OCI-LY7 (cell line): Measurements from ENCODE around the gene NUP133. TPM values are rescaled to one million over a fixed set of nuclear protein-coding genes. Genes with fewer than 3 reads are reported as not detected.

Experiments
- BruUV-seq: library from RNA; stranded (reverse); fragments of 400-500 nt; replicated peaks from 2 replicates; lab custom pipeline; 2021; lab: Mats Ljungman, UMichigan
- CTCF ChIA-PET: fragments of 300-600 bp; sonication (Branson Sonifier 250); formaldehyde crosslinking; loops from one replicate; lab custom pipeline; 2022; ENCODE audit warnings: antibody characterized with exemption; ENCODE audit not compliant: unreplicated experiment; lab: Charles Lee
- POLR2A ChIA-PET: fragments of 300-600 bp; sonication (Branson Sonifier 250); formaldehyde crosslinking; loops from one replicate; lab custom pipeline; 2022; ENCODE audit warnings: antibody characterized with exemption; lab: Charles Lee
- DNase-seq: peaks from one replicate; pipeline ENCODE4 v3.0.0-alpha.2; 2015; ENCODE audit warnings: low spot score
- H2AFZ ChIP-seq: fragments of 200-600 bp; sonication (generic), shearing (Covaris generic); 2 replicates; pipeline ENCODE4 v1.6.1; 2014; ENCODE audit warnings: mild to moderate bottlenecking, antibody characterized with exemption, low read length, moderate library complexity
- H3K27ac ChIP-seq: fragments of 200-600 bp; sonication (generic); 2 replicates; pipeline ENCODE4 v1.5.1; 2014; ENCODE audit warnings: mixed run types, low read depth, mild to moderate bottlenecking, moderate library complexity, low read length, inconsistent platforms; ENCODE audit not compliant: poor library complexity, severe bottlenecking
- H3K36me3 ChIP-seq: fragments of 200-600 bp; sonication (generic); 2 replicates; pipeline ENCODE4 v1.6.1; 2014; ENCODE audit warnings: mild to moderate bottlenecking, antibody characterized with exemption, low read length, moderate library complexity, mixed read lengths; ENCODE audit not compliant: insufficient read depth
- H3K4me1 ChIP-seq: fragments of 200-600 bp; sonication (generic); 2 replicates; pipeline ENCODE4 v1.5.1; 2014; ENCODE audit warnings: mild to moderate bottlenecking, low read length; ENCODE audit not compliant: insufficient read depth, poor library complexity, severe bottlenecking
- H3K4me2 ChIP-seq: fragments of 200-600 bp; sonication (generic); 2 replicates; pipeline ENCODE4 v1.6.1; 2014; ENCODE audit warnings: mild to moderate bottlenecking, low read length
- H3K4me3 ChIP-seq: fragments of 200-600 bp; sonication (generic); 2 replicates; pipeline ENCODE4 v1.5.1; 2014; ENCODE audit warnings: mild to moderate bottlenecking, low read depth, low read length; ENCODE audit not compliant: poor library complexity, severe bottlenecking
- H3K79me2 ChIP-seq: fragments of 200-600 bp; sonication (generic); 2 replicates; pipeline ENCODE4 v1.6.1; 2016; ENCODE audit warnings: low read depth, mild to moderate bottlenecking, low read length, moderate library complexity, mixed read lengths; ENCODE audit not compliant: insufficient read depth
- H3K9me2 ChIP-seq: fragments of 200-600 bp; sonication (generic); 2 replicates; pipeline ENCODE4 v1.6.1; 2016; ENCODE audit warnings: mild to moderate bottlenecking, low read length, mixed read lengths; ENCODE audit not compliant: insufficient read depth
- H3K9me3 ChIP-seq: fragments of 200-600 bp; sonication (generic); 2 replicates; pipeline ENCODE4 v1.6.1; 2014; ENCODE audit warnings: mild to moderate bottlenecking, mixed run types, low read length, mixed read lengths
- H4K20me1 ChIP-seq: fragments of 200-600 bp; sonication (generic); 2 replicates; pipeline ENCODE4 v1.6.1; 2014; ENCODE audit warnings: mild to moderate bottlenecking, antibody characterized with exemption, low read length, moderate library complexity, mixed read lengths; ENCODE audit not compliant: insufficient read depth
- EZH2phosphoT487 ChIP-seq: fragments of 200-600 bp; sonication (generic); IDR thresholded peaks from 2 replicates; pipeline ENCODE4 v1.6.1; 2018; ENCODE audit warnings: low read depth, borderline replicate concordance, mild to moderate bottlenecking, mixed run types, antibody characterized with exemption, low read length, moderate library complexity, mixed read lengths
- intact Hi-C: fragments of 100-400 bp; cut with micrococcal nuclease; formaldehyde crosslinking; loops from one replicate; pipeline ENCODE4 v1.10.0; 2022; ENCODE audit not compliant: unreplicated experiment
- total RNA-seq, 2 experiments: library from RNA; depleted of rRNA in 1 of 2; stranded (reverse); fragments of >200 nt in 1 of 2; shearing (Covaris generic) in 1 of 2; gene quantifications; 2 replicates each; pipeline ENCODE4 v1.2.3, GENCODE V29; 2014 to 2022
- TF ChIP-seq, protein P1 (sequence below): fragments of 200-600 bp; sonication (generic); conservative IDR thresholded peaks from 2 replicates; pipeline ENCODE4 v1.5.1; 2014; ENCODE audit warnings: mild to moderate bottlenecking, antibody characterized with exemption, low read length, moderate library complexity, mixed read lengths

Gene NUP133
- total RNA-seq, 2 experiments from 2014 or later, result 33.0 to 50.4 TPM

GRCh38 chr1:229539863-229540506, 31.8 kb upstream of the NUP133 start:
- Histone ChIP-seq H3K36me3 (peaks cover 81% of the 10 kb centered on the region), H3K4me3 (no peak overlapping the region), H3K9me3 (no peaks in the 10 kb centered on the region), H3K9me2 (no peaks in the 10 kb centered on the region), H2AFZ (no peak overlapping the region), H3K4me2 (no peak overlapping the region), H4K20me1 (no peaks in the 10 kb centered on the region), H3K79me2 (no peaks in the 10 kb centered on the region), H3K27ac (no peak overlapping the region), H3K4me1 (no peaks in the 10 kb centered on the region)
- BruUV-seq, result no TSS peak
- TF ChIP-seq, protein P1, sequence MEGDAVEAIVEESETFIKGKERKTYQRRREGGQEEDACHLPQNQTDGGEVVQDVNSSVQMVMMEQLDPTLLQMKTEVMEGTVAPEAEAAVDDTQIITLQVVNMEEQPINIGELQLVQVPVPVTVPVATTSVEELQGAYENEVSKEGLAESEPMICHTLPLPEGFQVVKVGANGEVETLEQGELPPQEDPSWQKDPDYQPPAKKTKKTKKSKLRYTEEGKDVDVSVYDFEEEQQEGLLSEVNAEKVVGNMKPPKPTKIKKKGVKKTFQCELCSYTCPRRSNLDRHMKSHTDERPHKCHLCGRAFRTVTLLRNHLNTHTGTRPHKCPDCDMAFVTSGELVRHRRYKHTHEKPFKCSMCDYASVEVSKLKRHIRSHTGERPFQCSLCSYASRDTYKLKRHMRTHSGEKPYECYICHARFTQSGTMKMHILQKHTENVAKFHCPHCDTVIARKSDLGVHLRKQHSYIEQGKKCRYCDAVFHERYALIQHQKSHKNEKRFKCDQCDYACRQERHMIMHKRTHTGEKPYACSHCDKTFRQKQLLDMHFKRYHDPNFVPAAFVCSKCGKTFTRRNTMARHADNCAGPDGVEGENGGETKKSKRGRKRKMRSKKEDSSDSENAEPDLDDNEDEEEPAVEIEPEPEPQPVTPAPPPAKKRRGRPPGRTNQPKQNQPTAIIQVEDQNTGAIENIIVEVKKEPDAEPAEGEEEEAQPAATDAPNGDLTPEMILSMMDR, result no peak
- no peak for TF ChIP-seq EZH2phosphoT487
- POLR2A ChIA-PET, result interaction anchor here (0.6 to 0.7 kb wide), 2 partner anchors 49 to 563 kb away, joined by 3 to 4 read pairs; no protein-coding TSS in a partner anchor
- intact Hi-C loops, result no loop called here
- CTCF ChIA-PET, result no interaction called here
- no peak for DNase-seq

DNA sequence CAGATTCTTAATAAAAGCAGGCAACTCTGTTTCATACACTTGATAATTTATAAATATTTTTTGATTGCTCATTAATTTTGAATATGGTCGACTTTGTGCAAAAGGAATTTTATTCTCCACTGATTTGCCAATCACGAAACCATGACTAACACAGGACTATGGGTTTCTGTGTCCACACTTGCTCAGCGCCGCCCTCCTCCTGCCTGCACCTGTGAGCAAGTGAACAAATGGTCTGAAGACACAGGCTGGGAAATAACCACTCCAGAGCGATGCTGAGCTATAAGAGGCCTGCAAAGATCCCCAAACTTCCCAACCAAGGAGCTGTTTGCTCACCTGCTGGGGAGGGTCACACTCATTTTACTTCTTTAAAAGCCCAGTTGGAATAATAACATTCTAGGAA, 30.8 kb upstream of the NUP133 start:
- POLR2A ChIA-PET, result no interaction called here
- H3K36me3 ChIP-seq, result peaks cover 74% of the 10 kb centered on the region

DNA sequence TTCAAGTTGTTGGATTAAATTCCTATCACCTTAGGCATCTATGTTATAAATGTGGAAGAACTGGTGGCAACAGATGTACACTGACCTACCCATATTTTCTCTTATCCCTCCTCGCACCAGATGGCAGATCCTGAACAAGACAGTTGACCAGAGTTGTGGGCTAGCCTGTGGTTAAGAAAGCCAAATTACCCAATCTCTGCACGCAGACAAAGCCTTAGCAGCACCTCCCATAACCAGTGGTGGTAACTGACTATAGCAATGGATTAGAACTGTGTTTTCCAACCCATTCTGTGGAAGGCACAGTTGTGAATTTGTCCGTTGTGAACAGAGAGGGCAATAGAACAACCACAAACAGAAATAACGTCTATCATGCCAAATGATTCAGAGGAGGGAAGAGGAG, 29.8 kb upstream of the NUP133 start:
- Histone ChIP-seq H3K79me2 (no peaks in the 10 kb centered on the region), H2AFZ (no peak overlapping the region), H3K9me2 (no peaks in the 10 kb centered on the region), H3K36me3 (peaks cover 71% of the 10 kb centered on the region), H3K4me3 (no peak overlapping the region), H4K20me1 (no peaks in the 10 kb centered on the region), H3K27ac (no peak overlapping the region), H3K9me3 (no peaks in the 10 kb centered on the region), H3K4me1 (no peaks in the 10 kb centered on the region), H3K4me2 (no peak overlapping the region)
- BruUV-seq, result no TSS peak
- TF ChIP-seq, protein P1, result no peak
- TF ChIP-seq EZH2phosphoT487, result no peak
- POLR2A ChIA-PET, result no interaction called here
- DNase-seq, result no peak
- intact Hi-C loops, result no loop called here
- CTCF ChIA-PET, result no interaction called here

More for the DNA sequence above, 30.8 kb upstream of the NUP133 start:
- H3K4me2 ChIP-seq, result no peak overlapping the region
- no peaks in the 10 kb centered on the region for H4K20me1 ChIP-seq
- no peak overlapping the region for H3K4me3 ChIP-seq
- no peaks in the 10 kb centered on the region for H3K9me2 ChIP-seq
- no TSS peak for BruUV-seq
- intact Hi-C loops, result no loop called here
- H2AFZ ChIP-seq, result no peak overlapping the region
- H3K79me2 ChIP-seq, result no peaks in the 10 kb centered on the region
- CTCF ChIA-PET, result no interaction called here
- no peaks in the 10 kb centered on the region for H3K9me3 ChIP-seq
- H3K4me1 ChIP-seq, result no peaks in the 10 kb centered on the region
- H3K27ac ChIP-seq, result no peak overlapping the region
- no peak for TF ChIP-seq EZH2phosphoT487
- TF ChIP-seq, protein P1, result no peak
- no peak for DNase-seq
